Mesothelial cell of epicardium (in vitro differentiated cells): ENCODE data around the gene TOP1. TPM values are rescaled to one million over a fixed set of nuclear protein-coding genes. Genes with fewer than 3 reads are reported as not detected.

ENCODE experiments used
- DNase-seq, 2 experiments: peaks; one replicate each; pipeline ENCODE4 v3.0.0; 2021; ENCODE audit warnings: low spot score in 2 of 2; ENCODE audit not compliant: unreplicated experiment in 2 of 2
- H3K27ac Mint-ChIP-seq: 2 replicates; pipeline ENCODE4 v1.8.0; 2021; ENCODE audit warnings: mixed read lengths
- H3K27me3 Mint-ChIP-seq: 2 replicates; pipeline ENCODE4 v1.8.0; 2021; ENCODE audit warnings: low read depth, mixed read lengths
- H3K36me3 Mint-ChIP-seq: 2 replicates; pipeline ENCODE4 v1.8.0; 2021; ENCODE audit warnings: mixed read lengths
- H3K4me1 Mint-ChIP-seq: 2 replicates; pipeline ENCODE4 v1.8.0; 2021; ENCODE audit warnings: mixed read lengths
- H3K4me3 Mint-ChIP-seq: 2 replicates; pipeline ENCODE4 v1.8.0; 2021; ENCODE audit warnings: mild to moderate bottlenecking, moderate library complexity, mixed read lengths
- H3K9me3 Mint-ChIP-seq: 2 replicates; pipeline ENCODE4 v1.8.0; 2021; ENCODE audit warnings: mixed read lengths
- total RNA-seq: library from RNA; stranded (reverse); gene quantifications from 3 replicates; pipeline ENCODE4 v1.2.1, GENCODE V29; 2021
- TF ChIP-seq, protein P1 (sequence below): fragments of 200-600 bp; sonication (generic); IDR thresholded peaks from one replicate; pipeline ENCODE4 v1.5.0; 2021; ENCODE audit warnings: antibody characterized with exemption; ENCODE audit not compliant: unreplicated experiment

Gene TOP1
- total RNA-seq, 1 donor from 2014 or later, result 76.7 TPM

DNA sequence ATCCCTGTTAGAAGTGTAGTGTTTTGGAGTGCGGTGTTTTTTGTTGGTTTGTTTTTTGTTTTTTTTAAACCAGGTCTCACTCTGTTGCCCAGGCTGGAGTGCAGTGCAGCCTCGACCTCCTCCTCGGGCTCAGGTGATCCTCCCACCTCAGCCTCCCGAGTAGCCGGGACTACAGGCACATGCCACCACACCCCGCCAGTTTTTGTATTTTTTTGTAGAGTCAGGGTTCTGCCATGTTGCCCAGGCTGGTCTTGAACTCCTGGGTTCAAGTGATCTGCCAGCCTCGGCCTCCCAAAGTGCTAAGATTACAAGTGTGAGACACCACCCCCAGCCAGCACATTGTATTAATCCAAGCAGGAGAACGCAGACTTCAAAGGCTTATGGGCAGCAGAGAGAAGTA lies 1.3 kb upstream of the TOP1 start:
- Mint-ChIP-seq H3K27ac (no peak overlapping the region), H3K4me1 (peaks cover 34% of the 10 kb centered on the region), H3K27me3 (peaks cover 2% of the 10 kb centered on the region), H3K9me3 (no peaks in the 10 kb centered on the region), H3K4me3 (peak overlapping the region; percentile 81), H3K36me3 (no peaks in the 10 kb centered on the region)
- no peak for DNase-seq
- TF ChIP-seq, protein P1, sequence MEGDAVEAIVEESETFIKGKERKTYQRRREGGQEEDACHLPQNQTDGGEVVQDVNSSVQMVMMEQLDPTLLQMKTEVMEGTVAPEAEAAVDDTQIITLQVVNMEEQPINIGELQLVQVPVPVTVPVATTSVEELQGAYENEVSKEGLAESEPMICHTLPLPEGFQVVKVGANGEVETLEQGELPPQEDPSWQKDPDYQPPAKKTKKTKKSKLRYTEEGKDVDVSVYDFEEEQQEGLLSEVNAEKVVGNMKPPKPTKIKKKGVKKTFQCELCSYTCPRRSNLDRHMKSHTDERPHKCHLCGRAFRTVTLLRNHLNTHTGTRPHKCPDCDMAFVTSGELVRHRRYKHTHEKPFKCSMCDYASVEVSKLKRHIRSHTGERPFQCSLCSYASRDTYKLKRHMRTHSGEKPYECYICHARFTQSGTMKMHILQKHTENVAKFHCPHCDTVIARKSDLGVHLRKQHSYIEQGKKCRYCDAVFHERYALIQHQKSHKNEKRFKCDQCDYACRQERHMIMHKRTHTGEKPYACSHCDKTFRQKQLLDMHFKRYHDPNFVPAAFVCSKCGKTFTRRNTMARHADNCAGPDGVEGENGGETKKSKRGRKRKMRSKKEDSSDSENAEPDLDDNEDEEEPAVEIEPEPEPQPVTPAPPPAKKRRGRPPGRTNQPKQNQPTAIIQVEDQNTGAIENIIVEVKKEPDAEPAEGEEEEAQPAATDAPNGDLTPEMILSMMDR, result no peak

DNA sequence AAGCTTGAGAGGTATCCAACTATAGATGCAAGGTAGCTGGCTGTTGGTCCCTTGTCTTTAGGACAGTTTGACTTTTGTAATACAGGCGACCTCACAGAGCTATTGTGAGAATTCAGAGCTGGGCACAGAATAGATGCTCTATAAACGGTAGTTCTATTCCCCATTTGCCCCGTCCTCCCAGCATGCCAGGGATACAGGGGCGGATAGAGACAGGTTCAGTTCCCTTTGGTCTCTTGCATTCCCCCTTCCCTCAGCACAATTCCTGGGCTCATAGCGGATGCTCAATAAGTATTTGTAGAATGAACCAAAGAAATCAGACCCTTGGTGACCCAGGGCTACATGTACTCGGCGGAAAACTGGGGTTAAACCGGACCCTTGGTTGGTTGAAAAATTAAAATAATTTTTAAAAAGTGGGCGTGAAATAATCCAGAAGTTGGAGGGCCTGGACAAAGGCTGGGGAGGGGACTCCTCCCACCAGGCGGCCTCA lies 707 bp upstream of the TOP1 start:
- DNase-seq, result no peak
- Mint-ChIP-seq H3K27me3 (peaks cover 2% of the 10 kb centered on the region), H3K36me3 (no peaks in the 10 kb centered on the region), H3K4me3 (peak overlapping the region; percentile 81), H3K9me3 (no peaks in the 10 kb centered on the region), H3K4me1 (peaks cover 40% of the 10 kb centered on the region), H3K27ac (peak overlapping the region; percentile 59)
- TF ChIP-seq, protein P1, result no peak

- Mint-ChIP-seq H3K4me1 (peaks cover 53% of the 10 kb centered on the region), H3K27ac (peak overlapping the region; percentile 95), H3K27me3 (no peaks in the 10 kb centered on the region), H3K4me3 (peak overlapping the region; percentile 80), H3K9me3 (no peaks in the 10 kb centered on the region), H3K36me3 (no peaks in the 10 kb centered on the region)
- TF ChIP-seq, protein P1, result no peak
- peak in 1 of 2 experiments; percentile 61 for DNase-seq
These were observed 704 bp downstream of the TOP1 start for GRCh38 chr20:41029150-41029901.

GRCh38 chr20:41030061-41030460 lies 1.4 kb downstream of the TOP1 start:
- no peaks in the 10 kb centered on the region for H3K36me3 Mint-ChIP-seq
- H3K4me3 Mint-ChIP-seq, result peak overlapping the region; percentile 80
- DNase-seq, result no peak
- peaks cover 56% of the 10 kb centered on the region for H3K4me1 Mint-ChIP-seq
- H3K27ac Mint-ChIP-seq, result peak overlapping the region; percentile 95
- no peaks in the 10 kb centered on the region for H3K27me3 Mint-ChIP-seq
- TF ChIP-seq, protein P1, result no peak
- no peaks in the 10 kb centered on the region for H3K9me3 Mint-ChIP-seq

- Mint-ChIP-seq H3K4me1 (peaks cover 63% of the 10 kb centered on the region), H3K9me3 (no peaks in the 10 kb centered on the region), H3K27ac (peak overlapping the region; percentile 95), H3K36me3 (no peaks in the 10 kb centered on the region), H3K27me3 (no peaks in the 10 kb centered on the region), H3K4me3 (peak overlapping the region; percentile 80)
- TF ChIP-seq, protein P1, result no peak
- no peak for DNase-seq
These were observed 2.1 kb downstream of the TOP1 start for GRCh38 chr20:41030531-41031242.
